ENCODE results near the gene CACNA2D3.

GRCh38 chr3:54791501-54792156, 669.3 kb downstream of the CACNA2D3 start:
- TF ChIP-seq EZH2 (IDR thresholded peaks at IDR 0.05) = no peak
- no peak for TF ChIP-seq POLR2AphosphoS5 (IDR thresholded peaks at IDR 0.05; ENCODE audit: borderline replicate concordance, low read depth, low read length)
